ENCODE measurements around the gene PHAF1.

Gene PHAF1

DNA sequence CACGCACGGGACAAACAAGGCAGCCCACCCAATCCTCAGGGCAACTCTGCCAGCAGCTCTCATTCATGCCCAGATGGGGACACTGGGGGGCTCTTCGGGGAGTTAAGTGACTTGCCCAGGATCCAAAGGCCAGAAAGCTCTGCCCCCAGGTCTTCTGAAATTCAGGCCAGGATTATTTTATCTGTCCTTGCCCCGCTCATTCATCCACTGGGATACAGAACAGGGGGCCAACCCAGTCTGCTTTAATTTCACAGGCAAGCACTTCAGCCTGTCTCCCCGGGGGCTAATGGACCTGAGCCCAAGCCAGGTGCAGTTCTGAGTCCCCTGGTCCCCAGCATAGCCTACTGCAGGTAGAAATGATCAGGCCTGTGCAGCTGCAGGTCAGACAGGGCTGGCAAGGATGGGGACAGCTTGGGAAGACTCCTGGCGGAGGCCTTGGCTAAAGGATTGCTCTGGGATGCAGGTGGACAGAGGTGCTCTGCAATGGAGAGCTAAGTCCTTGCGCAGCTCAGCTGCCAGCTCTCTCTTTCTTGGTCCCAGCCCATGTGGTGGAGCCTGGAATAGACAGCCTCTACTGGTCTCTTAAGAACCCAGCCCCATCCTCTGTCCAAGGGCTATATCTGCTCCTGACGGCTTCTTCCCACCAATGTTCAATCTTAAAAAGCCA, 41.8 kb downstream of the PHAF1 start:
- no peak for DNase-seq (ENCODE audit: low read depth)
- in situ Hi-C loops (cut with HindIII; ENCODE audit: low sequenced_read_pairs) = no loop called here
- TF ChIP-seq, protein P1, sequence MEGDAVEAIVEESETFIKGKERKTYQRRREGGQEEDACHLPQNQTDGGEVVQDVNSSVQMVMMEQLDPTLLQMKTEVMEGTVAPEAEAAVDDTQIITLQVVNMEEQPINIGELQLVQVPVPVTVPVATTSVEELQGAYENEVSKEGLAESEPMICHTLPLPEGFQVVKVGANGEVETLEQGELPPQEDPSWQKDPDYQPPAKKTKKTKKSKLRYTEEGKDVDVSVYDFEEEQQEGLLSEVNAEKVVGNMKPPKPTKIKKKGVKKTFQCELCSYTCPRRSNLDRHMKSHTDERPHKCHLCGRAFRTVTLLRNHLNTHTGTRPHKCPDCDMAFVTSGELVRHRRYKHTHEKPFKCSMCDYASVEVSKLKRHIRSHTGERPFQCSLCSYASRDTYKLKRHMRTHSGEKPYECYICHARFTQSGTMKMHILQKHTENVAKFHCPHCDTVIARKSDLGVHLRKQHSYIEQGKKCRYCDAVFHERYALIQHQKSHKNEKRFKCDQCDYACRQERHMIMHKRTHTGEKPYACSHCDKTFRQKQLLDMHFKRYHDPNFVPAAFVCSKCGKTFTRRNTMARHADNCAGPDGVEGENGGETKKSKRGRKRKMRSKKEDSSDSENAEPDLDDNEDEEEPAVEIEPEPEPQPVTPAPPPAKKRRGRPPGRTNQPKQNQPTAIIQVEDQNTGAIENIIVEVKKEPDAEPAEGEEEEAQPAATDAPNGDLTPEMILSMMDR (IDR thresholded peaks at IDR 0.05; ENCODE audit: low read depth, low read length, missing control alignments) = no peak
- no peak overlapping the region for H3K4me3 ChIP-seq (ENCODE audit: low read depth, low read length)

GRCh38 chr16:67154578-67155294, 45.0 kb downstream of the PHAF1 start:
- DNase-seq (ENCODE audit: low read depth) = no peak
- in situ Hi-C loops (cut with HindIII; ENCODE audit: low sequenced_read_pairs) = no loop called here
- TF ChIP-seq, protein P1 (IDR thresholded peaks at IDR 0.05; ENCODE audit: low read depth, low read length, missing control alignments) = no peak
- no peak overlapping the region for H3K4me3 ChIP-seq (ENCODE audit: low read depth, low read length)

DNA sequence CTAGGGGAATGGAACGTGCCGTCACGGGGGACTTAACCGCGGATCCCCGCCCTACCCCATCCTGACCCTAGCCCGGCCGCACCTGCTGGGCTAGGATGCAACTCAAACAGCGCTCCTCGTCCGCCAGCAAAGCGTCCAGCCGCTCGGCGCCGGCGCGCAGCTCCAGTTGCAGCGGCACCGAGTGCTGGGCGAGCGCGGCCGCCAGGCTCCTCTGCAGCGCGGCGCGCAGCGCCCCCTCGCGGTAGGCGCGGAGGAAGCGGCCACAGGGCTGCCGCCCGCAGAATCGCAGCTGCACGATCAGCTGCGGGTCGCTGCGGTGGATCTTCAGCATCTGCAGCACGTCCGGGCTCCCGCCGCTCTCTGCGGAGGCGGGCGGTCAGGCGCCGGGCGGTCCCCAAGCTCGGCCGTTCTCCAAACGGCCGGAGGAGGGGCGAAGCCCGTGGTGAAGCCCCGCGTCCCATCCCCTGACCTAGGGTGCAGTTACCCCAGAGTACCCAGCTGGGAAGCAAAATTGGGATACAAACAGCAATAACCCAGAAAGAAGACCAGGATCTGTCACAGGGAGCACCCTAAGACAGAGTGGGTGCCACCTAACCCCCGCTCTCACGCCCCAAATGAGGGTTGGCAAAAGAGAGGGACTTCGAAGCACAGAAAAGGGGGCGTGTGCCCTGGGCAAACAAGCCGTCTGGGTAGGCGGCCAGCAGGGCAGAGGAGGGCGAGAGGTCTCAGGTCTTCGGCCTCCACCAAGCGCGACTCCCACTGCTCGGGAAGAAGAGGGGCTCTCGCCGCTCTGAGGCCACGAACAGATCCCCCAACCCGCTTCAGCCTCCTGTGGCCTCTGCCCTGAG, 45.8 kb downstream of the PHAF1 start:
- in situ Hi-C loops (cut with HindIII; ENCODE audit: low sequenced_read_pairs) = no loop called here
- TF ChIP-seq, protein P1 (IDR thresholded peaks at IDR 0.05; ENCODE audit: low read depth, low read length, missing control alignments) = peak; percentile 78
- peak; percentile 38 for DNase-seq (ENCODE audit: low read depth)
- no peak overlapping the region for H3K4me3 ChIP-seq (ENCODE audit: low read depth, low read length)

DNA sequence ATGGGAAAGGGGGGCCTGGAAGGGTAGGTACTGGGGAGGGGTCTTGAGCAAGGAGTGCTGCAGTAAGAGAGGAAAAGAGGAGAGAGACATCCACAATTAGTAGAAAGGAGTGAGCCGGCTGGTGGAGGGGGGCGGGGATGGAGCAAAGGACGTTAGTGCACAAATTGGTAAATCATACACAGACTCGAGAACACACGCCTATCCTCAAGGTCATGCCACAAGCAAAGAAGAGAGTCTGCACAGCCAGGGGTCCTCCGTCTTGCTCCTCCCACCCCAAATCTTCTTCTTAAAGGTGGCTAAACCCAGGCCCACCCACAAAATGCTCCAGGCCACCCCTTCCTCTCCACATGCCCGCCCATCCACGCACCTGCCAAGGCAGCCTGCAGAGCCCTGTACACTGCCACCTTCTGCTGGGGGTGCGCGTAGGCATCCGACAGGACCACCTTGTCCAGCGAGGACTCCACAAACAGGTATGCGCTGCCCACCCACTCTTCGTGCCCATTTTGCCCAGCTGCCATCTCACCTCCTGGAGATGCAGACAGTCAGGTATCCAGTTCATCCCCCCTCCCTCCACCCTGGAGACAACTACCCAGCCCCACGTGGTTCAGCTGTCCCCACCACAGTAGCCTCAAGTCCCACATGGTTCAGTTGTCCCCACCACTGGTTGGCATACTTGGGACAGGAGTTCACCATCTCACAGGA, 46.6 kb downstream of the PHAF1 start:
- in situ Hi-C loops (cut with HindIII; ENCODE audit: low sequenced_read_pairs) = no loop called here
- TF ChIP-seq, protein P1 (IDR thresholded peaks at IDR 0.05; ENCODE audit: low read depth, low read length, missing control alignments) = no peak
- H3K4me3 ChIP-seq (ENCODE audit: low read depth, low read length) = no peak overlapping the region
- no peak for DNase-seq (ENCODE audit: low read depth)

DNA sequence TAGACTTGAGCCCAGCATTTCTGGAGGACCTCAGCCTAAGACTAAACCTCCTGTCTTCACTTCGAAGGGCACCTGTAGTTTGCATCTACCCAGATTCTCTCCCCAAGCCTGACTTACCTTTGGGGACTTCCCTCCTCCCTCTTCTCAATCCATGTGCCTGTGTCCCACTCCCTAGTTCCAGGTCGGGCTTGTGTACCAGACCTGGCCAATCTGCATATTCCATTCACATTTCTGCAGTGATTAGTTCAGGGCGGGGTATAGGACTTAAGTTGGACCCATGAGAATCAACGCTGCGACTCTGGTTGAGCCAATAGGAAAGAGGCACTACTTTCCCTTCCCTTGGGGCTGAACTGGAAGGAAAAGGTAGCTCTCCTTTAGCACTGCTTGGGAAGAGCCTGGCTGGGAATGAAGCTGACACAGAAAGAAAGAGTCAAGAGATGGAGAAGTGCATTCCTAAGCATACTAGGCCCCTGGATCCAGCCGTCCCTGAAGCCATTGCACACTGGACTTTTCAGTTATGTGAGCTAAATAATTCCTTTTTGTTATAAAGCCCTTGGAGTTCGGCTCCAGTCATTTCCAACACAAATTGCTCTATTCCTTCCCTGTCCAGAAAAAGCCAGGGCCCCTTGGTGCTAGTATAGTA, 47.5 kb downstream of the PHAF1 start:
- in situ Hi-C loops (cut with HindIII; ENCODE audit: low sequenced_read_pairs) = no loop called here
- DNase-seq (ENCODE audit: low read depth) = no peak
- H3K4me3 ChIP-seq (ENCODE audit: low read depth, low read length) = no peak overlapping the region
- TF ChIP-seq, protein P1 (IDR thresholded peaks at IDR 0.05; ENCODE audit: low read depth, low read length, missing control alignments) = no peak

Data from astrocyte of the cerebellum (primary cell).